OCI-LY1 (cell line): ENCODE results near the gene AKT3.

Source experiments
- H2AFZ ChIP-seq: fragments of 200-600 bp; sonication (generic), shearing (Covaris generic); 2 replicates; pipeline ENCODE4 v1.6.0; 2014; ENCODE audit warnings: antibody characterized with exemption, mild to moderate bottlenecking, low read length
- H3F3A ChIP-seq: fragments of 200-600 bp; sonication (generic), shearing (Covaris generic); 2 replicates; pipeline ENCODE4 v1.6.0; 2014; ENCODE audit warnings: mild to moderate bottlenecking, antibody characterized with exemption, low read length, moderate library complexity; ENCODE audit not compliant: insufficient read depth
- H3K27ac ChIP-seq: fragments of 200-600 bp; sonication (generic); 2 replicates; pipeline ENCODE4 v1.5.1; 2014; ENCODE audit warnings: low read length, mixed run types, mild to moderate bottlenecking, low read depth; ENCODE audit not compliant: poor library complexity, severe bottlenecking
- H3K27me3 ChIP-seq: fragments of 200-600 bp; sonication (generic); 2 replicates; pipeline ENCODE4 v1.6.0; 2014; ENCODE audit warnings: antibody characterized with exemption, mild to moderate bottlenecking, low read length, moderate library complexity; ENCODE audit not compliant: insufficient read depth
- H3K36me3 ChIP-seq: fragments of 200-600 bp; sonication (generic); 2 replicates; pipeline ENCODE4 v1.6.1; 2014; ENCODE audit warnings: mild to moderate bottlenecking, antibody characterized with exemption, low read length, moderate library complexity, mixed read lengths; ENCODE audit not compliant: insufficient read depth
- H3K4me1 ChIP-seq: fragments of 200-600 bp; sonication (generic); 2 replicates; pipeline ENCODE4 v1.5.1; 2014; ENCODE audit warnings: mild to moderate bottlenecking, low read length, moderate library complexity; ENCODE audit not compliant: insufficient read depth, severe bottlenecking
- H3K4me2 ChIP-seq: fragments of 200-600 bp; sonication (generic), shearing (Covaris generic); 2 replicates; pipeline ENCODE4 v1.6.1; 2014; ENCODE audit warnings: low read length
- H3K4me3 ChIP-seq: fragments of 200-600 bp; sonication (generic); 2 replicates; pipeline ENCODE4 v1.5.1; 2014; ENCODE audit warnings: low read length, low read depth, mild to moderate bottlenecking, mixed read lengths; ENCODE audit not compliant: poor library complexity, severe bottlenecking
- H3K79me2 ChIP-seq: fragments of 200-600 bp; shearing (Covaris generic); 2 replicates; pipeline ENCODE4 v1.6.1; 2016; ENCODE audit warnings: mixed run types, low read length, mixed read lengths; ENCODE audit not compliant: insufficient read depth
- H3K9ac ChIP-seq: fragments of 200-600 bp; sonication (generic), shearing (Covaris generic); 2 replicates; pipeline ENCODE4 v1.6.1; 2014; ENCODE audit warnings: mild to moderate bottlenecking, low read length, mixed read lengths
- H3K9me2 ChIP-seq: fragments of 200-600 bp; sonication (generic), shearing (Covaris generic); 2 replicates; pipeline ENCODE4 v1.6.1; 2014; ENCODE audit warnings: low read depth, mild to moderate bottlenecking, low read length, mixed read lengths
- H3K9me3 ChIP-seq: fragments of 200-600 bp; shearing (Covaris generic); 2 replicates; pipeline ENCODE4 v1.6.1; 2014; ENCODE audit warnings: low read length, mixed read lengths
- H4K20me1 ChIP-seq: fragments of 200-600 bp; sonication (generic), shearing (Covaris generic); 2 replicates; pipeline ENCODE4 v1.6.0; 2016; ENCODE audit warnings: mild to moderate bottlenecking, low read length; ENCODE audit not compliant: insufficient read depth
- EZH2 ChIP-seq: fragments of 200-600 bp; sonication (generic), shearing (Covaris generic); IDR thresholded peaks from 2 replicates; pipeline ENCODE4 v1.8.0; 2017; ENCODE audit warnings: borderline replicate concordance, mixed run types, mild to moderate bottlenecking, antibody characterized with exemption, low read length, moderate library complexity, mixed read lengths
- TF ChIP-seq, protein P1 (sequence below): fragments of 200-600 bp; sonication (generic), shearing (Covaris generic); IDR thresholded peaks from 2 replicates; pipeline ENCODE4 v1.5.1; 2017; ENCODE audit warnings: mild to moderate bottlenecking, antibody characterized with exemption, low read length, moderate library complexity, mixed read lengths

AKT3 gene

DNA sequence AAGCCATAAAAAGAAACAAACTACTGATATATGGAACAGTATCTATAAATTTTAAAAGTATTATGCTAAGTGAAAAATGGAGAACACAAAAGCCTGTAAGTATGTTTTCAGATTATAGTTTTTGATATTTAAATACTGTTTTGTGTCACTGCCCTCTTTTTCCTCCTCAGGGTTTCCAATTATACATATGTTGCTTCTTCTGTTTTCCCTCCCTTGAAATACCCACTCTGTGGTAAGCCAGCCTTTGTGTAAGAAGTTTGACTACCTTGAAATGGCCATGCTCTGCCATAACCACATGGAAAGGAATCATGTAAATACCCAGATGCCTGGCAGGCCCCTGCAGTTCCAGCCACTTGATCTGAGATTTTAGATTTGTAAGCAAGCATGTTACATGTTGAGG lies 248.3 kb downstream of the AKT3 start:
- Histone ChIP-seq H3K4me3 (no peak overlapping the region), H3K9me2 (no peaks in the 10 kb centered on the region), H4K20me1 (no peaks in the 10 kb centered on the region), H3K27me3 (no peaks in the 10 kb centered on the region), H3K4me2 (no peak overlapping the region), H3K36me3 (no peaks in the 10 kb centered on the region), H3K79me2 (no peaks in the 10 kb centered on the region), H3K9ac (no peak overlapping the region), H3K27ac (no peak overlapping the region), H3K4me1 (no peaks in the 10 kb centered on the region), H3F3A (no peaks in the 10 kb centered on the region), H2AFZ (no peak overlapping the region), H3K9me3 (no peaks in the 10 kb centered on the region)
- no peak for TF ChIP-seq EZH2
- TF ChIP-seq, protein P1, sequence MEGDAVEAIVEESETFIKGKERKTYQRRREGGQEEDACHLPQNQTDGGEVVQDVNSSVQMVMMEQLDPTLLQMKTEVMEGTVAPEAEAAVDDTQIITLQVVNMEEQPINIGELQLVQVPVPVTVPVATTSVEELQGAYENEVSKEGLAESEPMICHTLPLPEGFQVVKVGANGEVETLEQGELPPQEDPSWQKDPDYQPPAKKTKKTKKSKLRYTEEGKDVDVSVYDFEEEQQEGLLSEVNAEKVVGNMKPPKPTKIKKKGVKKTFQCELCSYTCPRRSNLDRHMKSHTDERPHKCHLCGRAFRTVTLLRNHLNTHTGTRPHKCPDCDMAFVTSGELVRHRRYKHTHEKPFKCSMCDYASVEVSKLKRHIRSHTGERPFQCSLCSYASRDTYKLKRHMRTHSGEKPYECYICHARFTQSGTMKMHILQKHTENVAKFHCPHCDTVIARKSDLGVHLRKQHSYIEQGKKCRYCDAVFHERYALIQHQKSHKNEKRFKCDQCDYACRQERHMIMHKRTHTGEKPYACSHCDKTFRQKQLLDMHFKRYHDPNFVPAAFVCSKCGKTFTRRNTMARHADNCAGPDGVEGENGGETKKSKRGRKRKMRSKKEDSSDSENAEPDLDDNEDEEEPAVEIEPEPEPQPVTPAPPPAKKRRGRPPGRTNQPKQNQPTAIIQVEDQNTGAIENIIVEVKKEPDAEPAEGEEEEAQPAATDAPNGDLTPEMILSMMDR = no peak

DNA sequence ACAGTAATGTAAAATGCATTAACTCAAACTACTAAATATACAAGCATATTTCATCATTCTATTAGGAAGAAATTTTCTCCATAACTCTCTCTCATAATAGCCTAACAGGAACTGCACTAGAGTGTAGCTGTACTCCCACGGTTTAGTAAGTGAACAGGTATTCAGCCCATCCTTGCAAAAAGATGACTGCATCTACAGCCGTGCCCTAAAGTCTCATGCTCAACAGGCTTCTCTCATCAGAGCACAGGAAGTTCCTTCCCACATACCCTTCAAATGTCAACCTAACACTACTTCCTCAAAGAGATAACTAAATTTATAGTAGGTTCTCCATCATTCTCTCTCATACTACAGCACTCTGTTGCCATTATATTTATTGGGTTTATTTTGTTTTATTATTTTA lies 251.6 kb downstream of the AKT3 start:
- no peaks in the 10 kb centered on the region for H3K9me2 ChIP-seq
- no peak overlapping the region for H3K27ac ChIP-seq
- no peak overlapping the region for H3K4me3 ChIP-seq
- TF ChIP-seq, protein P1 = no peak
- no peak for TF ChIP-seq EZH2
- H3K9me3 ChIP-seq = no peaks in the 10 kb centered on the region
- no peaks in the 10 kb centered on the region for H3K36me3 ChIP-seq
- no peak overlapping the region for H2AFZ ChIP-seq
- H3K4me2 ChIP-seq = no peak overlapping the region
- H3K9ac ChIP-seq = no peak overlapping the region
- no peaks in the 10 kb centered on the region for H3K27me3 ChIP-seq
- no peaks in the 10 kb centered on the region for H3F3A ChIP-seq
- H3K79me2 ChIP-seq = no peaks in the 10 kb centered on the region
- H4K20me1 ChIP-seq = no peaks in the 10 kb centered on the region
- no peaks in the 10 kb centered on the region for H3K4me1 ChIP-seq

DNA sequence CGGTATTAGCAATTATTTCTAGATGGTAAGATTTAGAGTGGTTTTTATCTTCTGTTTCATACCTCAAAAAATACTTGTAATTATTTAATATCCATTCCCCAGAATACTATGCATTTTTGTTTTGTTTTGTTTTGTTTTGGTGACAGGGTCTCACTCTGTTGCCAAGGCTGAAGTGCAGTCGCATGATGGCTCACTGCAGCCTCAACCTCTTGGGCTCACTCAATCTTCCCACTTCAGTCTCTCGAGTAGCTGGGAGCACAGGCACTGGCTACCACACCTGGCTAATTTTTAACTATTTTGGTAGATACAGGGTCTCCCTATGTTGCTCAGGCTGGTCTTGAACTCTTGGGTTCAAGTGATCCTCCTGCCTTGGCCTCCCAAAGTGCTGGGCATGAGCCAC lies 252.7 kb downstream of the AKT3 start:
- Histone ChIP-seq H4K20me1 (no peaks in the 10 kb centered on the region), H3K4me2 (no peak overlapping the region), H2AFZ (no peak overlapping the region), H3K9ac (no peak overlapping the region), H3K4me1 (no peaks in the 10 kb centered on the region), H3K9me3 (no peaks in the 10 kb centered on the region), H3K4me3 (no peak overlapping the region), H3K27ac (no peak overlapping the region), H3K36me3 (no peaks in the 10 kb centered on the region), H3K79me2 (no peaks in the 10 kb centered on the region), H3K27me3 (no peaks in the 10 kb centered on the region), H3K9me2 (no peaks in the 10 kb centered on the region), H3F3A (no peaks in the 10 kb centered on the region)
- TF ChIP-seq, protein P1 = no peak
- no peak for TF ChIP-seq EZH2
